Measurements from ENCODE around the gene XRCC3. TPM values are rescaled to one million over a fixed set of nuclear protein-coding genes. Genes with fewer than 3 reads are reported as not detected.

Gene XRCC3
- total and polyA plus RNA-seq, 2 experiments from 2014 or later = 7.7 to 9.1 TPM

GRCh38 chr14:103738701-103739451 is 23.6 kb upstream of the XRCC3 start:
- Histone ChIP-seq H3K9me3 (ENCODE audit: low read depth) (no peaks in the 10 kb centered on the region), H2AFZ (no peak overlapping the region), H3K4me2 (no peak overlapping the region), H3K79me2 (no peaks in the 10 kb centered on the region), H3K36me3 (replicated peaks; ENCODE audit: insufficient read depth, low read depth) (no peaks in the 10 kb centered on the region), H3K27ac (no peak overlapping the region), H3K4me1 (ENCODE audit: insufficient read depth) (no peaks in the 10 kb centered on the region), H3K9me2 (replicated peaks; ENCODE audit: insufficient read depth) (no peaks in the 10 kb centered on the region), H4K20me1 (ENCODE audit: insufficient read depth, poor library complexity, severe bottlenecking) (no peaks in the 10 kb centered on the region), H3K4me3 (no peak overlapping the region), H3K27me3 (no peaks in the 10 kb centered on the region)
- no peak for DNase-seq (ENCODE audit: low spot score)
- 97% methylated on average over 34 of the region's 34 CpGs for WGBS (ENCODE audit: low lambda C conversion rate, missing lambda C conversion rate)
- no peak for TF ChIP-seq EZH2phosphoT487 (IDR thresholded peaks at IDR 0.05; ENCODE audit: low read depth, severe bottlenecking, unreplicated experiment)
- TF ChIP-seq EZH2 (IDR thresholded peaks at IDR 0.05; ENCODE audit: borderline replicate concordance) = no peak
- no peak for TF ChIP-seq CTCF (IDR thresholded peaks at IDR 0.05; ENCODE audit: poor library complexity)

- Histone ChIP-seq H2AFZ (no peak overlapping the region), H4K20me1 (ENCODE audit: insufficient read depth, poor library complexity, severe bottlenecking) (no peaks in the 10 kb centered on the region), H3K4me2 (no peak overlapping the region), H3K27me3 (no peaks in the 10 kb centered on the region), H3K4me1 (ENCODE audit: insufficient read depth) (no peaks in the 10 kb centered on the region), H3K9me2 (replicated peaks; ENCODE audit: insufficient read depth) (no peaks in the 10 kb centered on the region), H3K79me2 (no peaks in the 10 kb centered on the region), H3K27ac (no peak overlapping the region), H3K9me3 (ENCODE audit: low read depth) (no peaks in the 10 kb centered on the region), H3K4me3 (no peak overlapping the region), H3K36me3 (replicated peaks; ENCODE audit: insufficient read depth, low read depth) (no peaks in the 10 kb centered on the region)
- no peak for DNase-seq (ENCODE audit: low spot score)
- no peak for TF ChIP-seq CTCF (IDR thresholded peaks at IDR 0.05; ENCODE audit: poor library complexity)
- TF ChIP-seq EZH2phosphoT487 (IDR thresholded peaks at IDR 0.05; ENCODE audit: low read depth, severe bottlenecking, unreplicated experiment) = no peak
- no peak for TF ChIP-seq EZH2 (IDR thresholded peaks at IDR 0.05; ENCODE audit: borderline replicate concordance)
- WGBS (ENCODE audit: low lambda C conversion rate, missing lambda C conversion rate) = 90% methylated on average over 10 of the region's 10 CpGs
Observed at GRCh38 chr14:103738166-103738565, 22.9 kb upstream of the XRCC3 start.

- no peaks in the 10 kb centered on the region for H3K27me3 ChIP-seq
- H3K9me2 ChIP-seq (replicated peaks; ENCODE audit: insufficient read depth) = no peaks in the 10 kb centered on the region
- 95% methylated on average over 16 of the region's 16 CpGs for WGBS (ENCODE audit: low lambda C conversion rate, missing lambda C conversion rate)
- no peaks in the 10 kb centered on the region for H3K79me2 ChIP-seq
- no peaks in the 10 kb centered on the region for H3K9me3 ChIP-seq (ENCODE audit: low read depth)
- H3K4me1 ChIP-seq (ENCODE audit: insufficient read depth) = no peaks in the 10 kb centered on the region
- TF ChIP-seq EZH2 (IDR thresholded peaks at IDR 0.05; ENCODE audit: borderline replicate concordance) (no peak), CTCF (IDR thresholded peaks at IDR 0.05; ENCODE audit: poor library complexity) (no peak), EZH2phosphoT487 (IDR thresholded peaks at IDR 0.05; ENCODE audit: low read depth, severe bottlenecking, unreplicated experiment) (no peak)
- no peaks in the 10 kb centered on the region for H4K20me1 ChIP-seq (ENCODE audit: insufficient read depth, poor library complexity, severe bottlenecking)
- H3K4me3 ChIP-seq = no peak overlapping the region
- no peaks in the 10 kb centered on the region for H3K36me3 ChIP-seq (replicated peaks; ENCODE audit: insufficient read depth, low read depth)
- DNase-seq (ENCODE audit: low spot score) = no peak
- H2AFZ ChIP-seq = no peak overlapping the region
- no peak overlapping the region for H3K27ac ChIP-seq
- no peak overlapping the region for H3K4me2 ChIP-seq
Observed at GRCh38 chr14:103737432-103738045, 22.3 kb upstream of the XRCC3 start.
